SJSA1 (cell line): ENCODE data around the gene GZMB. TPM values are rescaled to one million over a fixed set of nuclear protein-coding genes. Genes with fewer than 3 reads are reported as not detected.
"Not testable (repeated sequence)": the region's sequence is repeated elsewhere in the genome, so short reads cannot be mapped to it uniquely, and the experiment has no call there.

Experiments used
- DNase-seq, 2 experiments: peaks; one replicate each; pipeline ENCODE4 v3.0.0-alpha.2; 2015 to 2020; ENCODE audit warnings: low spot score in 2 of 2, low read depth in 1 of 2
- H3K27ac ChIP-seq: fragments of 250-450 bp; sonication (Bioruptor Pico); 2 replicates; pipeline ENCODE4 v1.5.1; 2020; ENCODE audit warnings: mild to moderate bottlenecking, moderate library complexity
- H3K27me3 ChIP-seq: fragments of 250-450 bp; sonication (Bioruptor Pico); replicated peaks from 2 replicates; pipeline ENCODE4 v1.5.1; 2020; ENCODE audit warnings: mild to moderate bottlenecking, moderate library complexity
- H3K36me3 ChIP-seq: fragments of 250-450 bp; sonication (Bioruptor Pico); 2 replicates; pipeline ENCODE4 v1.5.1; 2020; ENCODE audit warnings: mild to moderate bottlenecking
- H3K4me1 ChIP-seq: fragments of 250-450 bp; sonication (Bioruptor Pico); replicated peaks from 2 replicates; pipeline ENCODE4 v1.6.1; 2021; ENCODE audit warnings: mild to moderate bottlenecking
- H3K4me3 ChIP-seq: fragments of 250-450 bp; sonication (Bioruptor Pico); 2 replicates; pipeline ENCODE4 v1.5.1; 2020; ENCODE audit warnings: mild to moderate bottlenecking
- H3K9me3 ChIP-seq: fragments of 250-450 bp; sonication (Bioruptor Pico); replicated peaks from 2 replicates; pipeline ENCODE4 v1.5.1; 2020; ENCODE audit warnings: mild to moderate bottlenecking
- total RNA-seq: library from RNA; depleted of rRNA; stranded (reverse); fragments of >200 nt; shearing (Covaris generic); gene quantifications from 2 replicates; pipeline ENCODE4 v1.2.3, GENCODE V29; 2014

The GZMB gene
- total RNA-seq, 1 experiment from 2014 or later: 0.26 TPM

DNA sequence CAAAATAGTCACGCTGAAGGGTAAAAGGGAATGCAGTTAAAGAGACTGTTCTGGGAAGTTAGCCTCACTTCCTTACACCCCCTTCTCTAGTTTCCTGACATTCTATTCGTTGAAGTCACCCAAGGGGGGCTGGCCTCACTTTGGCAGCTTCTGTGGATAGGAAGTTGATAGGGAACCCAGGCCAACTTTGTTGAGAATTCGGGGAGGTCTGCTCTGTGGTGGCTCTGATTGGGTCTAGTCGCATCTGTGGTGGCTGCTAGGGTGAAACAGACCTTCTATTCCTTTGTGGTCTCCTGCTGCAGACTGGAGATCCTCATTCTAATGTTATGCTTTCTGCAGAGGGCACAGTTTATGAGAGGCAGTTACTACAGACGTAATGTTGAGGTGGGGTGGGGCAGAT is 28.8 kb upstream of the GZMB start:
- no peak overlapping the region for H3K4me3 ChIP-seq
- H3K36me3 ChIP-seq: no peaks in the 10 kb centered on the region
- no peak overlapping the region for H3K27ac ChIP-seq
- DNase-seq: no peak
- no peaks in the 10 kb centered on the region for H3K9me3 ChIP-seq
- H3K27me3 ChIP-seq: no peaks in the 10 kb centered on the region
- no peaks in the 10 kb centered on the region for H3K4me1 ChIP-seq

DNA sequence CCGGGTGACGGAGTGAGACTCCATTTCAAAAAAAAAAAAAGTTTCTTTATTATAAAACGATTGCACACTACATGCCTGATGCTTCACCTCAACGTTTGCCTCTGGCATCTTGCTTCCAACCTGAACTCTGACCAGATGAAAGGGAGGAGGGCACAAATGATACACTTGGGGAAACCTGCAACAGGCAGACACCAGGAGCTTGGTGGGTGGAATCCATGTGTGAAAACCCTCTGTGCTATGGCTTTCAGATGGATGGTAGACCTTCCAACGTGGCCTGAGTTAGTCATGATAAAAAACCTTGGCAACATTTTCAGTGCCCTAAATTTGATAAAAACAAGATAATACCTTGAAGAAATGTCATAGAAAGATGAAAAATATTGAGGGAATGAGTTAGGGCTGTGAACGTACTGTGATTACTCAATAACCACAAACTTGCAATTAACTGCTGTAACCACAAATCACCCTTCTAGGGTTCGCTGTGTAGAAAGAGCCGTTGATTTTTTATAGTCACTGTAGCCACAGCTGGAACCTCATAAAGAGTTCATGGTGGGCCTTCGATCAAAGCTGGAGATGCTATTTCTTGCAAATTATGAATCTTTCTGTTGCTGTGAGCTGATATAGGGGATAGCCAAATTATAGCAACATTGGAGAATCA is 26.1 kb upstream of the GZMB start:
- Histone ChIP-seq H3K36me3 (no peaks in the 10 kb centered on the region), H3K4me3 (no peak overlapping the region), H3K27me3 (no peaks in the 10 kb centered on the region), H3K4me1 (no peaks in the 10 kb centered on the region), H3K9me3 (no peaks in the 10 kb centered on the region), H3K27ac (no peak overlapping the region)
- DNase-seq: no peak

- H3K9me3 ChIP-seq, H3K4me3 ChIP-seq, H3K27me3 ChIP-seq, H3K36me3 ChIP-seq, H3K4me1 ChIP-seq, H3K27ac ChIP-seq, DNase-seq: not testable (repeated sequence)
Observed at GRCh38 chr14:24648361-24648760, 14.4 kb upstream of the GZMB start.

DNA sequence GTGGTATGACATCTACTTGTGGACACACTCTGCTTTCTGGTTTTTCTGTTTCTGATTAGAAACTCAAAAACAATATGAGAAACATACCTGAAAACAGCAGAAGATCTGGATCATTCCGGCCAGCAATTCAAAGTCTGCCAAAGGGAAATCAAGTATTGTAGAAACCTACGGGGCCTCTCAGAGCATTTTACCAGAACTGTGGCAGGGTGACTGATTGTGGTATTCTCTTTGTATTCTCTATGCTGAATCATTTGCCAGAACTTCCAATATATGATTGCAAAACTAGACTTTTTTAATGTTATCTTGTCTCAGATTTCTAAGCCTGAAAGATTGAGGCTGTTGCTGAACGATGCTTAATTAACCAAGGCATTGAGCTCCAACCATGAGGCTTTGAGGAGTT is 5.9 kb upstream of the GZMB start:
- DNase-seq: no peak
- no peak overlapping the region for H3K4me3 ChIP-seq
- no peaks in the 10 kb centered on the region for H3K36me3 ChIP-seq
- H3K9me3 ChIP-seq: no peaks in the 10 kb centered on the region
- no peaks in the 10 kb centered on the region for H3K27me3 ChIP-seq
- H3K27ac ChIP-seq: no peak overlapping the region
- no peaks in the 10 kb centered on the region for H3K4me1 ChIP-seq

- Histone ChIP-seq H3K36me3 (no peaks in the 10 kb centered on the region), H3K4me1 (no peaks in the 10 kb centered on the region), H3K9me3 (no peaks in the 10 kb centered on the region), H3K27me3 (no peaks in the 10 kb centered on the region), H3K4me3 (no peak overlapping the region), H3K27ac (no peak overlapping the region)
- DNase-seq: no peak
Observed at GRCh38 chr14:24639270-24639669, 5.3 kb upstream of the GZMB start.

DNA sequence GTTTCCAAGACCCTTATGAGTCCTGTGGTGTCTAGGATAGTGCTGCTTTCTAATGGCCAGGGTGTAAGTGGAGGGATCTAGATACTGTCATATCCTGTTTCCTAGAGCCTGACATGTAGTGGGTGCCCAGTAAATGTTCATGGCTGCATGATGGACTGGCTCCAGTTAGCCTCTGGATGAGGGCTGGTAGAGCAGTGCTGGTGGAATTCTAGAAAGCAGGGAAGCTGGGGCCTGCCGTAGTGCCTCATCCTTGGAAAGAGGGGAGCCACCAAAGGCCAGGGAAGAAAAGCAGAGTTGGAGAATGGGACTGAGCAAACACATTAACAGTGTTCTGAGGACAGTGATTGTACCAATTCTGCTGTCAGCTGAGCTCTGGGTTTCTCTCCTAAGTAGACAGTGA is 637 bp downstream of the GZMB start:
- H3K4me3 ChIP-seq: no peak overlapping the region
- H3K27me3 ChIP-seq: no peaks in the 10 kb centered on the region
- no peaks in the 10 kb centered on the region for H3K4me1 ChIP-seq
- H3K36me3 ChIP-seq: no peaks in the 10 kb centered on the region
- no peak for DNase-seq
- no peak overlapping the region for H3K27ac ChIP-seq
- no peaks in the 10 kb centered on the region for H3K9me3 ChIP-seq

DNA sequence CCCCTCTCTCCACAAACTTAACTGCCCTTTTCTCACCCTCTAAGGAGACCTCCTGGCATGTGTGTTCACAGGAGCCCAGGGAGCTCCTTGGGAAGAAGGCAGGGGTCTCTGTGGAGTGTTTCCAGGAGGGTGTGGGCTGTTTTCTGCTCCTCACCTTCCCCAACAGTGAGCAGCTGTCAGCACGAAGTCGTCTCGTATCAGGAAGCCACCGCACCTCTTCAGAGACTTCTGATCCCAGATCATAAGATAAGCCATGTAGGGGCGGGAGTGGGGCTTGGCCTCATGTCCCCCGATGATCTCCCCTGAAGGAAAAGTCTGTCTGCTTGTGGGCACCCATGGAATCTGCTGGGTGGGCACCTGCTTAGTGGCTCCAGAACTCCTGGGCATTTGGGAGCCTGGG is 1.2 kb downstream of the GZMB start:
- no peak for DNase-seq
- Histone ChIP-seq H3K36me3 (no peaks in the 10 kb centered on the region), H3K4me1 (no peaks in the 10 kb centered on the region), H3K4me3 (no peak overlapping the region), H3K27me3 (no peaks in the 10 kb centered on the region), H3K27ac (no peak overlapping the region), H3K9me3 (no peaks in the 10 kb centered on the region)

- H3K4me3 ChIP-seq: no peak overlapping the region
- H3K4me1 ChIP-seq: no peaks in the 10 kb centered on the region
- H3K27ac ChIP-seq: no peak overlapping the region
- H3K27me3 ChIP-seq: no peaks in the 10 kb centered on the region
- DNase-seq: no peak
- H3K9me3 ChIP-seq: no peaks in the 10 kb centered on the region
- H3K36me3 ChIP-seq: no peaks in the 10 kb centered on the region
Observed at GRCh38 chr14:24632336-24632735, 1.7 kb downstream of the GZMB start.

GRCh38 chr14:24631749-24632335 is 2.1 kb downstream of the GZMB start:
- no peak for DNase-seq
- H3K27me3 ChIP-seq: no peaks in the 10 kb centered on the region
- H3K27ac ChIP-seq: no peak overlapping the region

GRCh38 chr14:24630872-24631477 is 3.0 kb downstream of the GZMB start:
- Histone ChIP-seq H3K4me3 (no peak overlapping the region), H3K9me3 (no peaks in the 10 kb centered on the region), H3K36me3 (no peaks in the 10 kb centered on the region), H3K4me1 (no peaks in the 10 kb centered on the region), H3K27me3 (no peaks in the 10 kb centered on the region), H3K27ac (no peak overlapping the region)
- DNase-seq: no peak

More at GRCh38 chr14:24631749-24632335, 2.1 kb downstream of the GZMB start:
- no peak overlapping the region for H3K4me3 ChIP-seq
- H3K4me1 ChIP-seq: no peaks in the 10 kb centered on the region
- H3K36me3 ChIP-seq: no peaks in the 10 kb centered on the region
- H3K9me3 ChIP-seq: no peaks in the 10 kb centered on the region

- H3K9me3 ChIP-seq: no peaks in the 10 kb centered on the region
- DNase-seq: no peak
- H3K4me3 ChIP-seq: no peak overlapping the region
- H3K4me1 ChIP-seq: no peaks in the 10 kb centered on the region
- no peaks in the 10 kb centered on the region for H3K36me3 ChIP-seq
- H3K27ac ChIP-seq: no peak overlapping the region
- no peaks in the 10 kb centered on the region for H3K27me3 ChIP-seq
Observed at GRCh38 chr14:24630087-24630871, 3.7 kb downstream of the GZMB start.

DNA sequence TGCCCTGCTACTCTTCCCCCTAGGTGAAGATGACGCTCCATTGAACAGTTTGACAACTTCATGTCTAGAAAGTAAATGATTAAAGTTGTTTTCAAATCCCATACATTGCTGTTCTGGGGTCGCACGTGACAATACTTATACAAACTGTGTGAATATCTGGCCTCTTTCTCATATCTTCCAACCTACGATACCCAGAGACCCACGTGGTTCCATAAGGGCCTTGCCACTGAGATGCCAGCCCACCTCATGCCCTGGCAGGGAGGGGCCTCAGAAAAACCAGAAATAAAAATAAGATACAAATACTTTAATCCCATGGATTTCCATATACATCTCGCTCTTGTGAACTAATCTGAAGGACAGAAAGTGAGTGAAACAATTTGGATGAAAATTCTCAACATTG is 4.5 kb downstream of the GZMB start:
- no peak overlapping the region for H3K27ac ChIP-seq
- H3K27me3 ChIP-seq: no peaks in the 10 kb centered on the region
- no peak overlapping the region for H3K4me3 ChIP-seq
- no peak for DNase-seq
- H3K4me1 ChIP-seq: no peaks in the 10 kb centered on the region
- H3K36me3 ChIP-seq: no peaks in the 10 kb centered on the region
- H3K9me3 ChIP-seq: no peaks in the 10 kb centered on the region

DNA sequence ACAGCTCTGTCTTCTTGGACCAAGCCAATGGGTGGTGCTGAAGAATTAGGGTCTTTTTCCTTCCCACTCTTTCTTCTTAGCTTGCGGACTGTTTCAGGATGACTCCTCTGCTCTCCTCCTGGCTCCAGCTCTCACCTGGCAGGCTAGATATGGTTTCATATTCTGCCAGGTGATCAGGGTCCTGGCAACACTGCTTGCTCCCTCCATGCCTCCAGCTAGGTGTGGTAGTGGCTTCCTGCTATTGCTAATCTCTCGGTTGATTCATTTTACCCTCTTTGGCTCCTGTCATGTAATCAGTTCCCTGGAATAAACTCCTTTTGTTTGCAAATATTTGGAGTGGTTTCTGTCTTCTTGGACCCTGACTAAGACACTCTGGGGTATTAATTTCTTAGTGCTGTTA is 20.2 kb downstream of the GZMB start:
- no peak for DNase-seq
- Histone ChIP-seq H3K27me3 (no peaks in the 10 kb centered on the region), H3K27ac (no peak overlapping the region), H3K36me3 (no peaks in the 10 kb centered on the region), H3K9me3 (no peaks in the 10 kb centered on the region), H3K4me1 (no peaks in the 10 kb centered on the region), H3K4me3 (no peak overlapping the region)

DNA sequence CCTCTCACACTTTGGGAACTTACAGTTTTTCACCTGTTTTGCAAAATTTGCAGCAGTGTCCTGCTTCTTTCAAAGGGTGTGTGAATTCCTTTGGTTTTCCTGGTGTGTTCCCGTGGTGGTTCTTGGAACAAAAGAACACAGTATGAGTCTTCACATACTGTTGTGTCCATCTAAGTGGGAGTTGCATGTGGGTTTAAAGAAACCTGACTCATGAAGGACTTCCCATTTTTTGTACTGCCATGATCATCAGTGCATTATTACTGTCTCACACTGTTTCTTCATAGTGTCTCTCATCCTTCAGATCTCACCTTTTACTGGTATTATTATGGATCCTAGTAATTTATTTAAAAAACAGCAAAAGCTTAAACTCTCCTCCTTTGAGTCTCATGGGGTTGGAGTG is 20.7 kb downstream of the GZMB start:
- Histone ChIP-seq H3K27me3 (no peaks in the 10 kb centered on the region), H3K36me3 (no peaks in the 10 kb centered on the region), H3K4me3 (no peak overlapping the region), H3K27ac (no peak overlapping the region), H3K4me1 (no peaks in the 10 kb centered on the region), H3K9me3 (no peaks in the 10 kb centered on the region)
- DNase-seq: no peak
